ENCODE data around the gene MIAT.

- TF ChIP-seq, protein P1, sequence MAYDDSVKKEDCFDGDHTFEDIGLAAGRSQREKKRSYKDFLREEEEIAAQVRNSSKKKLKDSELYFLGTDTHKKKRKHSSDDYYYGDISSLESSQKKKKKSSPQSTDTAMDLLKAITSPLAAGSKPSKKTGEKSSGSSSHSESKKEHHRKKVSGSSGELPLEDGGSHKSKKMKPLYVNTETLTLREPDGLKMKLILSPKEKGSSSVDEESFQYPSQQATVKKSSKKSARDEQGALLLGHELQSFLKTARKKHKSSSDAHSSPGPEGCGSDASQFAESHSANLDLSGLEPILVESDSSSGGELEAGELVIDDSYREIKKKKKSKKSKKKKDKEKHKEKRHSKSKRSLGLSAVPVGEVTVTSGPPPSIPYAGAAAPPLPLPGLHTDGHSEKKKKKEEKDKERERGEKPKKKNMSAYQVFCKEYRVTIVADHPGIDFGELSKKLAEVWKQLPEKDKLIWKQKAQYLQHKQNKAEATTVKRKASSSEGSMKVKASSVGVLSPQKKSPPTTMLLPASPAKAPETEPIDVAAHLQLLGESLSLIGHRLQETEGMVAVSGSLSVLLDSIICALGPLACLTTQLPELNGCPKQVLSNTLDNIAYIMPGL (CRISPR knock-in tag; IDR thresholded peaks at IDR 0.05) = no peak
- no peak for TF ChIP-seq ILK (tag; IDR thresholded peaks at IDR 0.05; ENCODE audit: borderline replicate concordance, low read depth)
- TF ChIP-seq ETV1 (tag; conservative IDR thresholded peaks at IDR 0.05; ENCODE audit: low read depth) = no peak
- no peak for TF ChIP-seq HEY1 (CRISPR knock-in tag; IDR thresholded peaks at IDR 0.05; ENCODE audit: borderline replicate concordance)
- TF ChIP-seq SNRNP70 (optimal IDR thresholded peaks at IDR 0.05; ENCODE audit: low read depth, low read length) = no peak
- TF ChIP-seq NR1H2 (CRISPR knock-in tag; IDR thresholded peaks at IDR 0.05) = no peak
- no peak for TF ChIP-seq ZNF232 (CRISPR knock-in tag; IDR thresholded peaks at IDR 0.05)
- TF ChIP-seq CBX5 (IDR thresholded peaks at IDR 0.05; ENCODE audit: borderline replicate concordance, low read depth) = no peak
- TF ChIP-seq, protein P2, sequence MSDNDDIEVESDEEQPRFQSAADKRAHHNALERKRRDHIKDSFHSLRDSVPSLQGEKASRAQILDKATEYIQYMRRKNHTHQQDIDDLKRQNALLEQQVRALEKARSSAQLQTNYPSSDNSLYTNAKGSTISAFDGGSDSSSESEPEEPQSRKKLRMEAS (CRISPR knock-in tag; IDR thresholded peaks at IDR 0.05) = no peak
Measured at GRCh38 chr22:26700886-26701285, 43.5 kb downstream of the MIAT start.
